H1 (cell line): ENCODE data around the gene BMF. TPM values are rescaled to one million over a fixed set of nuclear protein-coding genes. Genes with fewer than 3 reads are reported as not detected.

Experiments
- CTCF ChIA-PET: fragments of 300-600 bp; sonication (Branson Sonifier 250); formaldehyde crosslinking; loops from one replicate; lab custom pipeline; 2021; ENCODE audit not compliant: partially characterized antibody; lab: Charles Lee
- POLR2A ChIA-PET: fragments of 300-600 bp; sonication (Branson Sonifier 250); formaldehyde crosslinking; loops from one replicate; lab custom pipeline; 2021; ENCODE audit warnings: inconsistent platforms; ENCODE audit not compliant: partially characterized antibody; lab: Charles Lee
- DNase-seq, 2 experiments: peaks; one replicate each; pipeline versions ENCODE4 v3.0.0 to v3.0.0-alpha.2; 2010 to 2022; ENCODE audit warnings: low spot score in 2 of 2, low read depth in 1 of 2, mixed read lengths in 1 of 2
- FAIRE-seq: peaks from 2 replicates; lab custom pipeline; 2011; peaks lifted over from hg19 to GRCh38; lab: Jason Lieb, UNC
- H2AFZ ChIP-seq: 2 replicates; pipeline ENCODE4 v1.8.1; 2012; ENCODE audit warnings: low read length, inconsistent platforms
- H2AK5ac ChIP-seq: 2 replicates; pipeline ENCODE4 v1.6.1; 2013; ENCODE audit warnings: low read depth, low read length
- H2BK120ac ChIP-seq: replicated peaks from 2 replicates; pipeline ENCODE3; 2013; ENCODE audit warnings: low read depth, low read length, inconsistent platforms
- H2BK12ac ChIP-seq: 2 replicates; pipeline ENCODE4 v1.6.1; 2013; ENCODE audit warnings: low read depth, low read length
- H2BK15ac ChIP-seq: 2 replicates; pipeline ENCODE4 v1.6.1; 2013; ENCODE audit warnings: low read length
- H2BK20ac ChIP-seq: 2 replicates; pipeline ENCODE4 v1.6.1; 2013; ENCODE audit warnings: low read length
- H2BK5ac ChIP-seq: 2 replicates; pipeline ENCODE4 v1.6.1; 2013; ENCODE audit warnings: low read depth, low read length
- H3K14ac ChIP-seq: 2 replicates; pipeline ENCODE4 v1.6.1; 2013; ENCODE audit warnings: inconsistent platforms; ENCODE audit not compliant: insufficient read length
- H3K18ac ChIP-seq: 2 replicates; pipeline ENCODE4 v1.6.1; 2013; ENCODE audit warnings: low read length; ENCODE audit errors: extremely low read depth
- H3K23ac ChIP-seq: 2 replicates; pipeline ENCODE4 v1.6.1; 2013; ENCODE audit warnings: inconsistent platforms; ENCODE audit not compliant: insufficient read length
- H3K23me2 ChIP-seq: 2 replicates; pipeline ENCODE4 v1.6.1; 2013; ENCODE audit warnings: low read depth, low read length
- H3K27ac ChIP-seq: 2 replicates; pipeline ENCODE4 v1.6.1; 2011; ENCODE audit warnings: low read depth, low read length, inconsistent platforms
- H3K27me3 ChIP-seq, 4 experiments: replicated peaks in 1 of 4; 1 replicate in 1 of 4; 2 replicates in 3 of 4; pipeline versions ENCODE4 v1.6.1 to v1.8.1; 2011 to 2013; ENCODE audit warnings: low read length in 3 of 4, mild to moderate bottlenecking in 3 of 4, inconsistent platforms in 2 of 4, mixed read lengths in 2 of 4, moderate library complexity in 1 of 4; ENCODE audit not compliant: control insufficient read depth in 3 of 4, insufficient read depth in 3 of 4; ENCODE audit errors: extremely low read depth in 1 of 4
- H3K36me3 ChIP-seq, 4 experiments: 2 replicates each; pipeline versions ENCODE4 v1.6.1 to v1.8.1; 2011 to 2013; ENCODE audit warnings: mild to moderate bottlenecking in 4 of 4, low read length in 3 of 4, moderate library complexity in 2 of 4, control low read depth in 1 of 4, inconsistent platforms in 1 of 4; ENCODE audit not compliant: insufficient read depth in 4 of 4, control insufficient read depth in 2 of 4
- H3K4ac ChIP-seq: replicated peaks from 2 replicates; pipeline ENCODE3; 2013; ENCODE audit warnings: low read length, low read depth, mixed read lengths, inconsistent platforms; ENCODE audit not compliant: insufficient read length
- H3K4me1 ChIP-seq, 4 experiments: replicated peaks in 1 of 4; 1 replicate in 1 of 4; 2 replicates in 3 of 4; pipeline versions ENCODE4 v1.6.1 to v1.8.1; 2011 to 2013; ENCODE audit warnings: low read length in 3 of 4, inconsistent platforms in 2 of 4, mixed read lengths in 1 of 4; ENCODE audit not compliant: insufficient read depth in 4 of 4, control insufficient read depth in 3 of 4
- H3K4me2 ChIP-seq, 2 experiments: 2 replicates each; pipeline versions ENCODE4 v1.6.1 to v1.8.1; 2011 to 2013; ENCODE audit warnings: low read depth in 2 of 2, low read length in 2 of 2, control low read depth in 1 of 2, inconsistent platforms in 1 of 2, mild to moderate bottlenecking in 1 of 2; ENCODE audit not compliant: insufficient read depth in 1 of 2
- H3K4me3 ChIP-seq, 4 experiments: fragments of 200-600, 300-600 bp in 1 of 4; sonication (generic), shearing (Covaris generic), sonication (Bioruptor Twin) in 1 of 4; 2 replicates each; pipeline versions ENCODE4 v1.5.1 to v1.8.1; 2011 to 2016; ENCODE audit warnings: low read length in 4 of 4, low read depth in 3 of 4, control low read depth in 2 of 4, inconsistent platforms in 2 of 4, mild to moderate bottlenecking in 2 of 4, mixed read lengths in 1 of 4, moderate library complexity in 1 of 4; ENCODE audit not compliant: insufficient read depth in 2 of 4; ENCODE audit errors: extremely low read depth in 1 of 4
- H3K56ac ChIP-seq: replicated peaks from 2 replicates; pipeline ENCODE3; 2013; ENCODE audit warnings: low read depth, mild to moderate bottlenecking, mixed read lengths, low read length, inconsistent platforms; ENCODE audit not compliant: insufficient read length
- H3K79me1 ChIP-seq: 2 replicates; pipeline ENCODE4 v1.6.1; 2013; ENCODE audit warnings: low read depth, low read length, control low read depth
- H3K79me2 ChIP-seq, 2 experiments: 2 replicates each; pipeline versions ENCODE4 v1.6.1 to v1.8.1; 2012 to 2013; ENCODE audit warnings: low read length in 2 of 2, mild to moderate bottlenecking in 2 of 2, inconsistent platforms in 1 of 2; ENCODE audit not compliant: insufficient read depth in 2 of 2, control insufficient read depth in 1 of 2
- H3K9ac ChIP-seq, 4 experiments: replicated peaks in 1 of 4; 1 replicate in 1 of 4; 2 replicates in 3 of 4; pipeline versions ENCODE4 v1.6.1 to v1.8.1; 2011 to 2013; ENCODE audit warnings: low read depth in 3 of 4, low read length in 3 of 4, control low read depth in 2 of 4, mild to moderate bottlenecking in 2 of 4, moderate library complexity in 2 of 4, inconsistent platforms in 1 of 4; ENCODE audit errors: extremely low read depth in 1 of 4
- H3K9me3 ChIP-seq, 2 experiments: 2 replicates each; pipeline versions ENCODE4 v1.6.1 to v1.8.1; 2012 to 2013; ENCODE audit warnings: mild to moderate bottlenecking in 2 of 2, moderate library complexity in 2 of 2, control low read depth in 1 of 2, inconsistent platforms in 1 of 2, low read depth in 1 of 2, low read length in 1 of 2, mixed read lengths in 1 of 2; ENCODE audit not compliant: insufficient read depth in 2 of 2
- H4K20me1 ChIP-seq, 2 experiments: replicated peaks in 1 of 2; 2 replicates each; pipeline versions ENCODE3 to v1.8.1; 2011 to 2013; ENCODE audit warnings: inconsistent platforms in 2 of 2, low read length in 2 of 2, mild to moderate bottlenecking in 1 of 2; ENCODE audit not compliant: insufficient read depth in 2 of 2, control insufficient read depth in 1 of 2
- H4K5ac ChIP-seq: 2 replicates; pipeline ENCODE4 v1.6.1; 2013; ENCODE audit warnings: low read length, low read depth, mixed read lengths, inconsistent platforms; ENCODE audit not compliant: insufficient read length
- H4K8ac ChIP-seq: 2 replicates; pipeline ENCODE4 v1.8.0; 2013; ENCODE audit warnings: mild to moderate bottlenecking, moderate library complexity, low read length, inconsistent platforms; ENCODE audit not compliant: insufficient read depth; ENCODE audit errors: extremely low read depth
- H4K91ac ChIP-seq: replicated peaks from 2 replicates; pipeline ENCODE3; 2013; ENCODE audit warnings: low read length, mixed read lengths, inconsistent platforms; ENCODE audit not compliant: insufficient read length
- BRCA1 ChIP-seq: IDR thresholded peaks from 2 replicates; pipeline ENCODE4 v1.6.1; 2012; ENCODE audit warnings: low read depth, low read length, improper control_type of control experiment
- CREB1 ChIP-seq: IDR thresholded peaks from 2 replicates; pipeline ENCODE4 v1.6.1; 2012; ENCODE audit warnings: inconsistent platforms
- NANOG ChIP-seq: IDR thresholded peaks from 2 replicates; pipeline ENCODE4 v1.6.1; 2011; ENCODE audit warnings: low read length, low read depth, mild to moderate bottlenecking, inconsistent platforms; ENCODE audit not compliant: insufficient read depth, poor library complexity, severe bottlenecking
- POLR2AphosphoS5 ChIP-seq: IDR thresholded peaks from 2 replicates; pipeline ENCODE4 v1.6.1; 2011; ENCODE audit warnings: low read depth, low read length
- RNF2 ChIP-seq: fragments of 200-900, 300-1000 bp; sonication (generic); IDR thresholded peaks from 2 replicates; pipeline ENCODE4 v1.7.1; 2016; ENCODE audit warnings: borderline replicate concordance, low read depth, mild to moderate bottlenecking, antibody characterized with exemption, low read length; ENCODE audit not compliant: poor library complexity, severe bottlenecking; ENCODE audit errors: missing control alignments
- RXRA ChIP-seq: IDR thresholded peaks from 2 replicates; pipeline ENCODE4 v1.6.1; 2011; ENCODE audit warnings: low read depth, mild to moderate bottlenecking, low read length, moderate library complexity; ENCODE audit not compliant: insufficient read depth
- SAP30 ChIP-seq: fragments of 300-600 bp; sonication (generic); IDR thresholded peaks from 2 replicates; pipeline ENCODE4 v1.7.1; 2012; ENCODE audit warnings: low read length, moderate library complexity, mild to moderate bottlenecking, inconsistent platforms; ENCODE audit not compliant: insufficient read depth, insufficient replicate concordance
- SIRT6 ChIP-seq: IDR thresholded peaks from one replicate; pipeline ENCODE4 v1.7.1; 2012; ENCODE audit warnings: low read length, inconsistent platforms
- TAF1 ChIP-seq: IDR thresholded peaks from 2 replicates; pipeline ENCODE4 v1.6.1; 2011; ENCODE audit warnings: mild to moderate bottlenecking, low read depth, low read length
- whole genome bisulfite sequencing, 2 experiments: shearing (Covaris generic) in 1 of 2; methylation state at CpG; one replicate each; pipeline versions ENCODE4 v1.1.6 to v1.1.7; 2013 to 2015; ENCODE audit warnings: low lambda C conversion rate in 2 of 2, mixed read lengths in 2 of 2, inconsistent platforms in 1 of 2, low coverage in 1 of 2, missing lambda C conversion rate in 1 of 2; ENCODE audit not compliant: insufficient replicate concordance in 2 of 2, insufficient coverage in 1 of 2, insufficient read length in 1 of 2; ENCODE audit errors: extremely low coverage in 1 of 2, missing lambda C conversion rate in 1 of 2; 5-methylcytosine and 5-hydroxymethylcytosine counted together
- polyA plus RNA-seq, 7 experiments: library from polyadenylated mRNA; depleted of rRNA in 3 of 7; stranded (reverse) in 5 of 7; unstranded in 2 of 7; fragments of >200 nt in 5 of 7; fragments of 200-250 nt in 2 of 7; gene quantifications; 1 replicate in 5 of 7; 2 replicates in 1 of 7; 4 replicates in 1 of 7; pipeline versions ENCODE4 v1.2.1 to v1.2.3, GENCODE V29; 2011 to 2013; ENCODE audit warnings: missing spikeins in 2 of 7, mixed read lengths in 2 of 7
- total RNA-seq: library from RNA; stranded (reverse); fragmentation: NEBNext Ultra II Directional; extraction: Animal tissue kit (Norgen Biotek cat#: 25700); gene quantifications from 2 replicates; pipeline ENCODE4 v1.2.1, GENCODE V29; 2021

BMF gene
- total and polyA plus RNA-seq, 2 of the 8 experiments (the other 6 are each of a cell fraction or from before 2014, with no cell fraction given), result 21.2 to 24.2 TPM

GRCh38 chr15:40069178-40070165 lies 39.2 kb downstream of the BMF start:
- FAIRE-seq (no peak), DNase-seq (peak in 1 of 2 experiments; percentile 82)
- Histone ChIP-seq H3K9me3 (no peaks in the 10 kb centered on the region), H3K27ac (no peak overlapping the region), H4K8ac (no peak overlapping the region; the same call in none of the 2 replicates), H3K36me3 (no peaks in the 10 kb centered on the region), H3K23ac (no peak overlapping the region), H3K4me1 (peaks cover 0 to 16% (median 8%) of the 10 kb centered on the region in 4 experiments; a peak in 6 of 7 replicates), H3K56ac (no peak overlapping the region), H2BK15ac (0 out of 2 replicates have a peak overlapping the region, but pooled peaks have one; percentile 81), H3K9ac (peak overlapping the region in 1 of 4 experiments; percentile 43; a peak in 4 of 7 replicates), H2BK120ac (no peak overlapping the region), H2BK5ac (peak overlapping the region; percentile 87; the same call in 1 of the 2 replicates), H3K79me2 (no peaks in the 10 kb centered on the region), H4K91ac (peak overlapping the region; percentile 1), H4K5ac (no peak overlapping the region), H4K20me1 (no peaks in the 10 kb centered on the region), H3K18ac (peak overlapping the region; percentile 78), H3K4ac (no peak overlapping the region), H3K14ac (no peak overlapping the region), H2BK12ac (peak overlapping the region; percentile 97), H3K79me1 (no peaks in the 10 kb centered on the region), H3K23me2 (no peaks in the 10 kb centered on the region), H3K4me2 (peak overlapping the region; percentile 0 to 34; a peak in 1 of 4 replicates), H2BK20ac (peak overlapping the region; percentile 86; the same call in 1 of the 2 replicates), H3K27me3 (no peaks in the 10 kb centered on the region; a peak in 1 of 7 replicates), H2AFZ (peak overlapping the region; percentile 5; the same call in 1 of the 2 replicates), H2AK5ac (no peak overlapping the region), H3K4me3 (peak overlapping the region in 1 of 4 experiments; percentile 7; a peak in 1 of 8 replicates)
- 62% methylated on average over 26 of the region's 32 CpGs; no CpG with 5 or more reads in 1 of the 2 experiments for WGBS, 2 experiments
- POLR2A ChIA-PET, result interaction anchor here (0.8 to 1.7 kb wide), 7 partner anchors 8 to 192 kb away, joined by 3 to 6 read pairs (median 3); no protein-coding TSS in a partner anchor
- CTCF ChIA-PET, result interaction anchor here (0.9 to 10.5 kb wide), 8 partner anchors 10 to 205 kb away, joined by 3 to 113 read pairs (median 4); partner anchors contain the start of gene BMF
- TF ChIP-seq NANOG, result peak; percentile 23
- no peak for TF ChIP-seq CREB1
- peak; percentile 31; the same call in 1 of the 2 replicates for TF ChIP-seq BRCA1
- no peak for TF ChIP-seq SIRT6
- TF ChIP-seq TAF1, result no peak
- TF ChIP-seq POLR2AphosphoS5, result no peak
- no peak for TF ChIP-seq RNF2
- TF ChIP-seq RXRA, result no peak
- no peak for TF ChIP-seq SAP30
